Prostate gland (tissue), 2 donors: ENCODE data around the gene MAML3.

Source experiments
- POLR2A ChIP-seq: fragments of 450-650 bp; IDR thresholded peaks from one replicate; pipeline ENCODE4 v1.6.1; 2016; ENCODE audit warnings: antibody characterized with exemption, mild to moderate bottlenecking
- POLR2AphosphoS5 ChIP-seq: sonication (generic); formaldehyde crosslinking; IDR thresholded peaks from one replicate; pipeline ENCODE4 v1.6.1; 2017; ENCODE audit warnings: antibody characterized with exemption
- TF ChIP-seq, protein P1 (sequence below), 4 experiments: fragments of 200-600 bp in 2 of 4; fragments of 450-650 bp in 2 of 4; sonication (generic) in 2 of 4; IDR thresholded peaks; 1 replicate in 3 of 4; 2 replicates in 1 of 4; pipeline ENCODE4 v1.5.1; 2016 to 2019; ENCODE audit warnings: antibody characterized with exemption in 4 of 4, mild to moderate bottlenecking in 2 of 4, moderate library complexity in 2 of 4

DNA sequence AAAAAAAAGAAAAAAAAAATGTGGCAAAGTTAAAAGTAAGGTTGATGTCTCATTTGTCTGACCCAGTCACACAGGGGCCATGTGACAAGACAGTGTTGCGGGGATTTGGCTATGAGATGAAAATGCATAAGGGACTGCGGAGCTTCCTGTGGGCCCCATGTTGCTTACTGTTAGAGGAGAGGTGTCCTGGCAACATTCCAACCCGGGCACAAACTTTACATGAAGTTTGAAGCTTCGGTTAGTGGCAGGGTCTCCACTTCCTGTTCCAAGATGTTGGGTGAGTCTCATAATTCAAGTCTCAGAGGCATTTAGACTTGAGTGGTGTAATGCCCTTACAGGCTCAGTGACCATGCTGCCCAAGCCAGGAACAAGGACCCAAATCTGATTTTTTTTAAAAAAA, 111.3 kb downstream of the MAML3 start:
- TF ChIP-seq, protein P1, sequence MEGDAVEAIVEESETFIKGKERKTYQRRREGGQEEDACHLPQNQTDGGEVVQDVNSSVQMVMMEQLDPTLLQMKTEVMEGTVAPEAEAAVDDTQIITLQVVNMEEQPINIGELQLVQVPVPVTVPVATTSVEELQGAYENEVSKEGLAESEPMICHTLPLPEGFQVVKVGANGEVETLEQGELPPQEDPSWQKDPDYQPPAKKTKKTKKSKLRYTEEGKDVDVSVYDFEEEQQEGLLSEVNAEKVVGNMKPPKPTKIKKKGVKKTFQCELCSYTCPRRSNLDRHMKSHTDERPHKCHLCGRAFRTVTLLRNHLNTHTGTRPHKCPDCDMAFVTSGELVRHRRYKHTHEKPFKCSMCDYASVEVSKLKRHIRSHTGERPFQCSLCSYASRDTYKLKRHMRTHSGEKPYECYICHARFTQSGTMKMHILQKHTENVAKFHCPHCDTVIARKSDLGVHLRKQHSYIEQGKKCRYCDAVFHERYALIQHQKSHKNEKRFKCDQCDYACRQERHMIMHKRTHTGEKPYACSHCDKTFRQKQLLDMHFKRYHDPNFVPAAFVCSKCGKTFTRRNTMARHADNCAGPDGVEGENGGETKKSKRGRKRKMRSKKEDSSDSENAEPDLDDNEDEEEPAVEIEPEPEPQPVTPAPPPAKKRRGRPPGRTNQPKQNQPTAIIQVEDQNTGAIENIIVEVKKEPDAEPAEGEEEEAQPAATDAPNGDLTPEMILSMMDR (IDR thresholded peaks at IDR 0.05): no peak
- TF ChIP-seq POLR2AphosphoS5: no peak
- TF ChIP-seq POLR2A: no peak
